Activated B cell treated with CpG ODN at 0.5 μM for 24 hours (primary cell): Measurements from ENCODE around the gene ADAM11. TPM values are rescaled to one million over a fixed set of nuclear protein-coding genes. Genes with fewer than 3 reads are reported as not detected.
"Not testable (repeated sequence)": the region's sequence is repeated elsewhere in the genome, so short reads cannot be mapped to it uniquely, and the experiment has no call there.

Experiments
- ATAC-seq: fragments of 200-7000 bp; cut with Tn5 transposase; one replicate; pipeline ENCODE4 v1.10.0; 2021; ENCODE audit warnings: low read depth, mild to moderate bottlenecking, moderate library complexity
- CTCF ChIA-PET: fragments of 350-600 bp; sonication (Branson Sonifier 250); formaldehyde crosslinking; loops from one replicate; lab custom pipeline; 2021; ENCODE audit warnings: antibody characterized with exemption; lab: Charles Lee
- POLR2A ChIA-PET: fragments of 350-600 bp; sonication (Branson Sonifier 250); formaldehyde crosslinking; loops from one replicate; lab custom pipeline; 2021; ENCODE audit warnings: antibody characterized with exemption; lab: Charles Lee
- DNase-seq: peaks from one replicate; pipeline ENCODE4 v3.0.0; 2022
- H3K27ac Mint-ChIP-seq: one replicate; pipeline ENCODE4 v1.8.0; 2020; ENCODE audit warnings: mixed read lengths
- H3K27me3 Mint-ChIP-seq: one replicate; pipeline ENCODE4 v1.8.0; 2021; ENCODE audit warnings: mixed read lengths
- H3K36me3 Mint-ChIP-seq: one replicate; pipeline ENCODE4 v1.8.0; 2021; ENCODE audit warnings: low read depth, mixed read lengths
- H3K4me1 Mint-ChIP-seq: one replicate; pipeline ENCODE4 v1.8.0; 2021; ENCODE audit warnings: mixed read lengths
- H3K4me3 Mint-ChIP-seq: one replicate; pipeline ENCODE4 v1.8.0; 2020; ENCODE audit warnings: mild to moderate bottlenecking, mixed read lengths
- H3K9me3 Mint-ChIP-seq: one replicate; pipeline ENCODE4 v1.8.0; 2020; ENCODE audit warnings: mixed read lengths
- intact Hi-C: fragments of 100-400 bp; cut with micrococcal nuclease; formaldehyde crosslinking; loops from one replicate; pipeline ENCODE4 v1.15.1; 2024
- total RNA-seq: library from RNA; stranded (reverse); gene quantifications from 2 replicates; pipeline ENCODE4 v1.2.3, GENCODE V29; 2022
- TF ChIP-seq, protein P1 (sequence below): fragments of 200-600 bp; IDR thresholded peaks from one replicate; pipeline ENCODE4 v1.8.0; 2022; ENCODE audit warnings: antibody characterized with exemption, mild to moderate bottlenecking

ADAM11 gene
- total RNA-seq, 1 donor from 2014 or later = 0.09 TPM

DNA sequence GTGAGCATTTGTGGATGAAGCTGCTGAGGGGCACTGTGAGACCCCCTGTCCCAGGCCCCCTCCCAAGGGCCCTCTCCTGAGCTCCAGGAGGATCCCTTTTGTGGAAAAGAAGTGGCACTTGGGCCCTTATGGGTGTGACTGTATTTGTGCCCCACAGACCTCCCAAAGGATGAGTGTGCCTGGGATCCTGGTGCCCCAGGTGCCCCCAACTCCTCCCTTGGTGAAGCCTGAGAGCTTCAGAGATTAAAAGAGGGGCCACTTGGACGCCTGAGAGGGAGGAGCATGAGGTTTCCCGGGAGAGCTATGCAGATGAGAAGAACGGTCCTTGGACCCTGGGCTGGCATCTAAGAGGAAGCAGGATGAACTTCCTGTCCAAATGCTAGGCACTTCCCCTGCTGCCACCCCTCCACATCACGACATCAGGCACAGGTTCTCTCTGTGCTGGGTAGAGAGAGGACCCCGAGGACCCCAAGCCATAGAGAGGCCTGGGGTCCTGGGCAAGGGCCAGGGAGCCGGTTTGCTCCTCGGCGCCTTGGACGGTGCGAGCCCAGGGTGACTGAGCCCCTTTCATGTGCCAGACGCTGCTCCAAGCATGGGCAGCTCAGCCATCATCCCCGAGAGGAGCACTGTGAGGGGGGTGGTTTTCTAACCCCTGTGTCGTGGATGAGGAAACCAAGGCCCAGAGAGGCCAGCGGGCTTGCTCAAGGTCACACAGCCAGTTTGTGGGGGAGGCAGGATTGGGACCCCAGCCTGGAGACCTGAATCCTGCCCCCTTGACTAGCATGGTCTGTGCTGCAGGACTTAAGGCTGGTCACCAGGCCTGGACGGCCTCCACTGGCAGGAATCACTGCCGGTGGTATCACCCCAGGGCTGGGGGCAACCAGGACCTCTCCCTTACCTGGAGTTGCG lies 5.6 kb upstream of the ADAM11 start:
- CTCF ChIA-PET = no interaction called here
- H3K4me3 Mint-ChIP-seq = no peak overlapping the region
- no peak overlapping the region for H3K27ac Mint-ChIP-seq
- DNase-seq = no peak
- intact Hi-C loops = no loop called here
- POLR2A ChIA-PET = interaction anchor here (0.6 kb wide), 1 partner anchor 10 kb away, joined by 3 read pairs; no protein-coding TSS in a partner anchor
- no peaks in the 10 kb centered on the region for H3K9me3 Mint-ChIP-seq
- peaks cover 2% of the 10 kb centered on the region for H3K4me1 Mint-ChIP-seq
- peaks cover 16% of the 10 kb centered on the region for H3K27me3 Mint-ChIP-seq
- H3K36me3 Mint-ChIP-seq = peaks cover 17% of the 10 kb centered on the region
- ATAC-seq = no peak
- TF ChIP-seq, protein P1, sequence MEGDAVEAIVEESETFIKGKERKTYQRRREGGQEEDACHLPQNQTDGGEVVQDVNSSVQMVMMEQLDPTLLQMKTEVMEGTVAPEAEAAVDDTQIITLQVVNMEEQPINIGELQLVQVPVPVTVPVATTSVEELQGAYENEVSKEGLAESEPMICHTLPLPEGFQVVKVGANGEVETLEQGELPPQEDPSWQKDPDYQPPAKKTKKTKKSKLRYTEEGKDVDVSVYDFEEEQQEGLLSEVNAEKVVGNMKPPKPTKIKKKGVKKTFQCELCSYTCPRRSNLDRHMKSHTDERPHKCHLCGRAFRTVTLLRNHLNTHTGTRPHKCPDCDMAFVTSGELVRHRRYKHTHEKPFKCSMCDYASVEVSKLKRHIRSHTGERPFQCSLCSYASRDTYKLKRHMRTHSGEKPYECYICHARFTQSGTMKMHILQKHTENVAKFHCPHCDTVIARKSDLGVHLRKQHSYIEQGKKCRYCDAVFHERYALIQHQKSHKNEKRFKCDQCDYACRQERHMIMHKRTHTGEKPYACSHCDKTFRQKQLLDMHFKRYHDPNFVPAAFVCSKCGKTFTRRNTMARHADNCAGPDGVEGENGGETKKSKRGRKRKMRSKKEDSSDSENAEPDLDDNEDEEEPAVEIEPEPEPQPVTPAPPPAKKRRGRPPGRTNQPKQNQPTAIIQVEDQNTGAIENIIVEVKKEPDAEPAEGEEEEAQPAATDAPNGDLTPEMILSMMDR = no peak

DNA sequence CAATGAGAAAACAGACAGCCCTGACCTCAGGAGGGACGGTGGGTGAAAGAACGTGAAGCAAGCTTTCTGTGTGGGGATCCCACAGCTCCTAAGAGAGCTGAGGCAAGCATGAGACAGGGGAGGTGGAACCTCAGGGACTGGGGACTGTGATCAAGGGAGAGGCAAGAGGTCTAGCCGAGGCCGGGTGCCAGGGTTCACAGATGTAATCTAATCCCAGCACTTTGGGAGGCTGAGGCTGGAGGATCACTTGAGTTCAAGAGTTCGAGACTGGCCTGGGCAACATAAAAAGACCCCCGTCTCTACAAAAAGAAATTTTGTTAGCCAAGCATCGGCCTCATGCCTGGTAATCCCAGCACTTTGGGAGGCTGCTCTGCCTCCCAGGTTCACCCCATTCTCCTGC lies 4.5 kb upstream of the ADAM11 start:
- DNase-seq = no peak
- TF ChIP-seq, protein P1 = no peak
- Mint-ChIP-seq H3K27me3 (peaks cover 16% of the 10 kb centered on the region), H3K9me3 (no peaks in the 10 kb centered on the region), H3K4me1 (peaks cover 3% of the 10 kb centered on the region), H3K36me3 (peaks cover 16% of the 10 kb centered on the region), H3K4me3 (no peak overlapping the region), H3K27ac (no peak overlapping the region)
- ChIA-PET CTCF (no interaction called here), POLR2A (interaction anchor here (0.6 kb wide), 1 partner anchor 9 kb away, joined by 3 read pairs; no protein-coding TSS in a partner anchor)
- no peak for ATAC-seq
- intact Hi-C loops = no loop called here

GRCh38 chr17:44755180-44755579 lies 3.6 kb upstream of the ADAM11 start:
- Mint-ChIP-seq H3K27me3 (peaks cover 16% of the 10 kb centered on the region), H3K36me3 (peaks cover 14% of the 10 kb centered on the region)
- CTCF ChIA-PET, DNase-seq, intact Hi-C loops, H3K4me3 Mint-ChIP-seq, H3K9me3 Mint-ChIP-seq, POLR2A ChIA-PET, H3K4me1 Mint-ChIP-seq, ATAC-seq, H3K27ac Mint-ChIP-seq: not testable (repeated sequence)

DNA sequence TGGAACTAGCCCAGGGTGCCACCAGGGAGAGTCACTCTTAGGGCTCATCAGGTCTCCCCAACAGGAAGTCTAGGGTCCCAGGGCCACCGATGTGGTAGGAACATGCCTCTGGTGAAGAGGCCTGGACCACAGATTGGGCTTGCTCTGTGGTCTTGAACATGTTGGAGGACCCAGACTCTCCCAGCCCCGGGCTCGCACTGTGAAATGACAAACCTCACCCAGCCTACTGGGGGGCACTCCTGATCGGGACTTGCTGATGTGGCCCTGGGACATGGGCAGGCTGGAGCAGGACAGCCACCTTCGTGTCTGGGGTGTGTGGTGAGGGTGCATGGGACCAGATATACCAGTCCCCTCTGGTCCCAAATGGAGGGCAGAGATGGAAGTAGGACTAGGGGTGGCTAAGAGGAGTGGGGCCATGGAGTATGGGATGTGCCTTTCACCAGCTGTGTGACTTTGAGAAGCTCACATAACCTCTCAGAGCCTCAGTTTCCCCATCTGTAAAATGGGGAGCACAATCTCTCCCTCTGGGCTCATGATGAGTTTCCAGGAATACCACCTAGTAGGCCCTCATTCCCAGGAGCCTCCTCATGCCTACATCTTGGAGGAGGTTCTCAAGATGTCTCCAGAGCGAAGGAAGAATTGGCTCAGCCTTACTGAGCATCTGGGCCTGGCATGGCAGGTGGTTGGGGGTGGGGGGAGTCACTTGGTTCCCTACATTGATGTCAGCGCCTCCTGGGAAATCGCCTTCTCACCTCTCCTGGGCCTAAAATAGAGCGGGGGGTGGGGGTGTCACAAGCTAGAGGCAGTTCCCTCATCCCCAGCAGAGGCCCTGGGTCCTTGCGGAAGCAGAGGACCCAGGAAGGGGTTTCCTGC lies 1.5 kb upstream of the ADAM11 start:
- TF ChIP-seq, protein P1 = no peak
- DNase-seq (no peak), ATAC-seq (no peak)
- intact Hi-C loops = no loop called here
- Mint-ChIP-seq H3K9me3 (no peaks in the 10 kb centered on the region), H3K4me3 (no peak overlapping the region), H3K27me3 (peaks cover 26% of the 10 kb centered on the region), H3K27ac (no peak overlapping the region), H3K4me1 (peaks cover 3% of the 10 kb centered on the region), H3K36me3 (no peaks in the 10 kb centered on the region)
- POLR2A ChIA-PET = no interaction called here
- CTCF ChIA-PET = no interaction called here

DNA sequence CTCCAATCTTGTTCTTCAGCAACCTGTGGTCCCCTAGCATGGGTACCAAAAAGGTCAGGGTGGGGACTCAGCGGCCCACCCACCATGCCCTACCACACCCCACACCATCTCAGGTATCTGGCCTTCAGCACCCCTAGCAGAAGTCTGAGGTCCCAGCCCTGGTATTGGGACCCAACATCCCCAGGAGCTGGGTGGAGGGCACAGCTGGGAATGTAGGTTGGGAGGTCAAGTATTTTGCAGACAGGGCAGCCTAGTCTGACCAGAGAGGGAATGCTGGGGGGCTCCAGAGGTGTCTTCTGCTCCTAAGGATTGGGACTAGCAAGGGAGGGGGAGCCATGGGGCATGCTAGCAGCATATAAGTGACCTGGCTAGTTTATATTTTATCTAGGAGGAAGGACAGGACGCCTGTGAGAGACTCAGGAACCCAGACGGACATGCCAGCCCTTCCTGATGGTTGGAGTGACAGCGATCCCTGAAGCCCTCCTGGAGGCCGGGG lies 822 bp upstream of the ADAM11 start:
- no peak for ATAC-seq
- ChIA-PET POLR2A (no interaction called here), CTCF (no interaction called here)
- H3K9me3 Mint-ChIP-seq = no peaks in the 10 kb centered on the region
- H3K4me3 Mint-ChIP-seq = peak overlapping the region; percentile 55
- H3K27ac Mint-ChIP-seq = no peak overlapping the region
- peaks cover 26% of the 10 kb centered on the region for H3K27me3 Mint-ChIP-seq
- TF ChIP-seq, protein P1 = no peak
- no peaks in the 10 kb centered on the region for H3K36me3 Mint-ChIP-seq
- DNase-seq = no peak
- intact Hi-C loops = no loop called here
- peaks cover 3% of the 10 kb centered on the region for H3K4me1 Mint-ChIP-seq
